Measurements from ENCODE around the gene ZNHIT6.
A peak's percentile ranks its signal among the peaks of the same experiment; 100 is the strongest.
"Not testable (repeated sequence)": the region's sequence is repeated elsewhere in the genome, so short reads cannot be mapped to it uniquely, and the experiment has no call there.

Gene ZNHIT6

GRCh38 chr1:85707990-85708828, at the start of gene ZNHIT6:
ZNHIT6 (minus strand) TSS chr1:85708433; CDS start chr1:85708284, 149 bp downstream.
- Histone ChIP-seq H3K4me1 (ENCODE audit: control insufficient read depth, insufficient read depth, low read length) (peaks cover 12% of the 10 kb centered on the region), H3K4me3 (ENCODE audit: low read length) (peak within 1 kb of the TSS; percentile 79), H3K36me3 (ENCODE audit: control insufficient read depth, insufficient read depth, low read length) (no peaks in the 10 kb centered on the region), H3K9ac (ENCODE audit: low read length) (peak within 1 kb of the TSS; percentile 89), H3K9me3 (ENCODE audit: control insufficient read depth, low read length) (no peaks in the 10 kb centered on the region), H3K27me3 (ENCODE audit: control insufficient read depth, insufficient read depth, low read length) (no peaks in the 10 kb centered on the region)

- no peak overlapping the region for H3K4me3 ChIP-seq (ENCODE audit: low read length)
- H3K36me3 ChIP-seq (ENCODE audit: control insufficient read depth, insufficient read depth, low read length), result no peaks in the 10 kb centered on the region
- H3K9me3 ChIP-seq (ENCODE audit: control insufficient read depth, low read length), result no peaks in the 10 kb centered on the region
- no peaks in the 10 kb centered on the region for H3K4me1 ChIP-seq (ENCODE audit: control insufficient read depth, insufficient read depth, low read length)
- H3K27me3 ChIP-seq (ENCODE audit: control insufficient read depth, insufficient read depth, low read length), result no peaks in the 10 kb centered on the region
- H3K9ac ChIP-seq (ENCODE audit: low read length), result no peak overlapping the region
Observed at GRCh38 chr1:85756864-85757263, 48.6 kb upstream of the ZNHIT6 start.

GRCh38 chr1:85748120-85748519, 39.9 kb upstream of the ZNHIT6 start:
- H3K36me3 ChIP-seq (ENCODE audit: control insufficient read depth, insufficient read depth, low read length), result no peaks in the 10 kb centered on the region
- H3K4me1 ChIP-seq (ENCODE audit: control insufficient read depth, insufficient read depth, low read length), result no peaks in the 10 kb centered on the region
- H3K4me3 ChIP-seq (ENCODE audit: low read length), result no peak overlapping the region
- H3K9ac ChIP-seq (ENCODE audit: low read length), result no peak overlapping the region
- H3K27me3 ChIP-seq (ENCODE audit: control insufficient read depth, insufficient read depth, low read length), result no peaks in the 10 kb centered on the region
- H3K9me3 ChIP-seq (ENCODE audit: control insufficient read depth, low read length), result no peaks in the 10 kb centered on the region

GRCh38 chr1:85746777-85747176, 38.5 kb upstream of the ZNHIT6 start:
- Histone ChIP-seq H3K4me1 (ENCODE audit: control insufficient read depth, insufficient read depth, low read length) (no peaks in the 10 kb centered on the region), H3K27me3 (ENCODE audit: control insufficient read depth, insufficient read depth, low read length) (no peaks in the 10 kb centered on the region), H3K4me3 (ENCODE audit: low read length) (no peak overlapping the region), H3K36me3 (ENCODE audit: control insufficient read depth, insufficient read depth, low read length) (no peaks in the 10 kb centered on the region), H3K9ac (ENCODE audit: low read length) (no peak overlapping the region), H3K9me3 (ENCODE audit: control insufficient read depth, low read length) (no peaks in the 10 kb centered on the region)

- no peaks in the 10 kb centered on the region for H3K36me3 ChIP-seq (ENCODE audit: control insufficient read depth, insufficient read depth, low read length)
- no peaks in the 10 kb centered on the region for H3K9me3 ChIP-seq (ENCODE audit: control insufficient read depth, low read length)
- H3K9ac ChIP-seq (ENCODE audit: low read length), result no peak overlapping the region
- H3K4me3 ChIP-seq (ENCODE audit: low read length), result no peak overlapping the region
- no peaks in the 10 kb centered on the region for H3K4me1 ChIP-seq (ENCODE audit: control insufficient read depth, insufficient read depth, low read length)
- H3K27me3 ChIP-seq (ENCODE audit: control insufficient read depth, insufficient read depth, low read length), result no peaks in the 10 kb centered on the region
Observed at GRCh38 chr1:85743814-85744213, 35.6 kb upstream of the ZNHIT6 start.

GRCh38 chr1:85734931-85735330, 26.7 kb upstream of the ZNHIT6 start:
- Histone ChIP-seq H3K36me3 (ENCODE audit: control insufficient read depth, insufficient read depth, low read length) (no peaks in the 10 kb centered on the region), H3K9me3 (ENCODE audit: control insufficient read depth, low read length) (no peaks in the 10 kb centered on the region), H3K4me1 (ENCODE audit: control insufficient read depth, insufficient read depth, low read length) (no peaks in the 10 kb centered on the region), H3K27me3 (ENCODE audit: control insufficient read depth, insufficient read depth, low read length) (no peaks in the 10 kb centered on the region), H3K9ac (ENCODE audit: low read length) (no peak overlapping the region), H3K4me3 (ENCODE audit: low read length) (no peak overlapping the region)

GRCh38 chr1:85718678-85719340, 10.6 kb upstream of the ZNHIT6 start:
- no peak overlapping the region for H3K4me3 ChIP-seq (ENCODE audit: low read length)

GRCh38 chr1:85714418-85715114, 6.3 kb upstream of the ZNHIT6 start:
- H3K27me3 ChIP-seq (ENCODE audit: control insufficient read depth, insufficient read depth, low read length); H3K36me3 ChIP-seq (ENCODE audit: control insufficient read depth, insufficient read depth, low read length); H3K9me3 ChIP-seq (ENCODE audit: control insufficient read depth, low read length); H3K4me1 ChIP-seq (ENCODE audit: control insufficient read depth, insufficient read depth, low read length); H3K9ac ChIP-seq (ENCODE audit: low read length); H3K4me3 ChIP-seq (ENCODE audit: low read length): not testable (repeated sequence)

More at GRCh38 chr1:85718678-85719340, 10.6 kb upstream of the ZNHIT6 start:
- Histone ChIP-seq H3K9me3 (ENCODE audit: control insufficient read depth, low read length) (no peaks in the 10 kb centered on the region), H3K27me3 (ENCODE audit: control insufficient read depth, insufficient read depth, low read length) (no peaks in the 10 kb centered on the region), H3K4me1 (ENCODE audit: control insufficient read depth, insufficient read depth, low read length) (no peaks in the 10 kb centered on the region), H3K36me3 (ENCODE audit: control insufficient read depth, insufficient read depth, low read length) (no peaks in the 10 kb centered on the region), H3K9ac (ENCODE audit: low read length) (no peak overlapping the region)

GRCh38 chr1:85708829-85709227, 595 bp upstream of the ZNHIT6 start:
- Histone ChIP-seq H3K4me3 (ENCODE audit: low read length) (peak overlapping the region; percentile 79), H3K9ac (ENCODE audit: low read length) (peak overlapping the region; percentile 89), H3K36me3 (ENCODE audit: control insufficient read depth, insufficient read depth, low read length) (no peaks in the 10 kb centered on the region), H3K9me3 (ENCODE audit: control insufficient read depth, low read length) (no peaks in the 10 kb centered on the region), H3K4me1 (ENCODE audit: control insufficient read depth, insufficient read depth, low read length) (peaks cover 12% of the 10 kb centered on the region), H3K27me3 (ENCODE audit: control insufficient read depth, insufficient read depth, low read length) (no peaks in the 10 kb centered on the region)

GRCh38 chr1:85707267-85707989, 805 bp downstream of the ZNHIT6 start:
- Histone ChIP-seq H3K9ac (ENCODE audit: low read length) (peak overlapping the region; percentile 89), H3K4me3 (ENCODE audit: low read length) (peak overlapping the region; percentile 79), H3K36me3 (ENCODE audit: control insufficient read depth, insufficient read depth, low read length) (no peaks in the 10 kb centered on the region), H3K9me3 (ENCODE audit: control insufficient read depth, low read length) (no peaks in the 10 kb centered on the region), H3K27me3 (ENCODE audit: control insufficient read depth, insufficient read depth, low read length) (no peaks in the 10 kb centered on the region), H3K4me1 (ENCODE audit: control insufficient read depth, insufficient read depth, low read length) (peaks cover 12% of the 10 kb centered on the region)

GRCh38 chr1:85705940-85706339, 2.3 kb downstream of the ZNHIT6 start:
- Histone ChIP-seq H3K4me1 (ENCODE audit: control insufficient read depth, insufficient read depth, low read length) (peaks cover 12% of the 10 kb centered on the region), H3K4me3 (ENCODE audit: low read length) (no peak overlapping the region), H3K9ac (ENCODE audit: low read length) (no peak overlapping the region), H3K27me3 (ENCODE audit: control insufficient read depth, insufficient read depth, low read length) (no peaks in the 10 kb centered on the region), H3K9me3 (ENCODE audit: control insufficient read depth, low read length) (no peaks in the 10 kb centered on the region), H3K36me3 (ENCODE audit: control insufficient read depth, insufficient read depth, low read length) (no peaks in the 10 kb centered on the region)
